Thoracic aorta (tissue), 2 donors: ENCODE data around the gene NAXD. TPM values are rescaled to one million over a fixed set of nuclear protein-coding genes. Genes with fewer than 3 reads are reported as not detected.

Experiments used
- ATAC-seq: fragments of 150-250 bp; one replicate; pipeline ENCODE4 v1.8.0; 2017; ENCODE audit warnings: low read depth; ENCODE audit not compliant: insufficient number of reproducible peaks, low FRiP score
- DNase-seq: peaks from one replicate; pipeline ENCODE4 v3.0.0-alpha.2; 2020; ENCODE audit warnings: low spot score
- H3K27ac ChIP-seq, 2 donors: fragments of 200-600 bp; sonication (generic); 1 replicate in 1 of 2; 2 replicates in 1 of 2; pipeline ENCODE4 v1.5.1; 2016; ENCODE audit warnings: mild to moderate bottlenecking in 2 of 2, moderate library complexity in 2 of 2
- H3K27me3 ChIP-seq: fragments of 200-600 bp; sonication (generic); replicated peaks from 2 replicates; pipeline ENCODE4 v1.6.0; 2016; ENCODE audit warnings: mild to moderate bottlenecking; ENCODE audit not compliant: insufficient read depth
- H3K36me3 ChIP-seq: fragments of 200-600 bp; sonication (generic); one replicate; pipeline ENCODE4 v1.5.1; 2016
- H3K4me1 ChIP-seq, 2 donors: fragments of 200-600 bp; sonication (generic); 1 replicate in 1 of 2; 2 replicates in 1 of 2; pipeline versions ENCODE4 v1.5.1 to v1.6.0; 2016; ENCODE audit warnings: low read depth in 2 of 2, mild to moderate bottlenecking in 1 of 2; ENCODE audit not compliant: control insufficient read depth in 1 of 2
- H3K4me3 ChIP-seq: fragments of 200-600 bp; sonication (generic); 2 replicates; pipeline ENCODE4 v1.5.1; 2016; ENCODE audit warnings: mild to moderate bottlenecking
- H3K9me3 ChIP-seq: fragments of 200-600 bp; sonication (generic); 2 replicates; pipeline ENCODE4 v1.5.1; 2016
- total RNA-seq, 2 donors: library from RNA; depleted of rRNA; stranded (reverse); fragments of >200 nt; gene quantifications; one replicate each; pipeline versions ENCODE4 v1.1.0 to v1.2.3, GENCODE V29; 2016
- TF ChIP-seq, protein P1 (sequence below): fragments of 200-600 bp; sonication (generic); IDR thresholded peaks from one replicate; pipeline ENCODE4 v1.5.1; 2019; ENCODE audit warnings: antibody characterized with exemption

NAXD gene
- total RNA-seq, 2 donors from 2014 or later, result 24.9 to 31.4 TPM

DNA sequence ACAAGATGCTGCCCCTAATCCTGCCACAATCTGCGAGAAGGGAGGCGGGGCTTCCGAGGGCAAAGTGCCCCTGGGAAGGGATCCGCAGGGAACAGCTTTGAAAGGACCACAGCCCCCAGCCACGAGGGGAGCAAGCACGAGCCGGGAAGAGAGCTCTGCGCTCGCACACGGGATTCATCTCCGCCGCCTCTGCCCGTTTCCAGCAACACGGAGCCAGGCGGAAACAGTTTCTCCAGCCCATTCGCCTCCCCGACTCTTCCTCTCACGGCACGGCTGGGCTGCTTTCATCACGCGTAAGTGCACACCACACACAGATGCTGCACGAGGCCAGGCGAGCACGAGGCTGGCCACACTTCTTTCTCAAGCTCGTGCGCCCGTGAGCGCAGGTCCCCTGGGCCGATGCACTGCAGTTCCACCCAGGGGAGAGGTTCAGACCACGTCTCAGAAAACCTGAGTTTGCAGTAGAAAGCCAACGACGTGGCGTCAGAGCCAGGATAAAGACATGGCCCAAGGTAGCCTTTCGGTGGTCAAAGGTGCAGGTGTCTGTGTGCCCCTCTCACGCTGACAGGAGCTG lies 33.6 kb downstream of the NAXD start:
- Histone ChIP-seq H3K27ac (no peak overlapping the region), H3K9me3 (no peaks in the 10 kb centered on the region), H3K4me1 (peaks cover 0 to 10% of the 10 kb centered on the region in 2 donors), H3K4me3 (no peak overlapping the region), H3K36me3 (peaks cover 17% of the 10 kb centered on the region), H3K27me3 (no peaks in the 10 kb centered on the region)
- no peak for ATAC-seq
- TF ChIP-seq, protein P1, sequence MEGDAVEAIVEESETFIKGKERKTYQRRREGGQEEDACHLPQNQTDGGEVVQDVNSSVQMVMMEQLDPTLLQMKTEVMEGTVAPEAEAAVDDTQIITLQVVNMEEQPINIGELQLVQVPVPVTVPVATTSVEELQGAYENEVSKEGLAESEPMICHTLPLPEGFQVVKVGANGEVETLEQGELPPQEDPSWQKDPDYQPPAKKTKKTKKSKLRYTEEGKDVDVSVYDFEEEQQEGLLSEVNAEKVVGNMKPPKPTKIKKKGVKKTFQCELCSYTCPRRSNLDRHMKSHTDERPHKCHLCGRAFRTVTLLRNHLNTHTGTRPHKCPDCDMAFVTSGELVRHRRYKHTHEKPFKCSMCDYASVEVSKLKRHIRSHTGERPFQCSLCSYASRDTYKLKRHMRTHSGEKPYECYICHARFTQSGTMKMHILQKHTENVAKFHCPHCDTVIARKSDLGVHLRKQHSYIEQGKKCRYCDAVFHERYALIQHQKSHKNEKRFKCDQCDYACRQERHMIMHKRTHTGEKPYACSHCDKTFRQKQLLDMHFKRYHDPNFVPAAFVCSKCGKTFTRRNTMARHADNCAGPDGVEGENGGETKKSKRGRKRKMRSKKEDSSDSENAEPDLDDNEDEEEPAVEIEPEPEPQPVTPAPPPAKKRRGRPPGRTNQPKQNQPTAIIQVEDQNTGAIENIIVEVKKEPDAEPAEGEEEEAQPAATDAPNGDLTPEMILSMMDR, result no peak
- no peak for DNase-seq

DNA sequence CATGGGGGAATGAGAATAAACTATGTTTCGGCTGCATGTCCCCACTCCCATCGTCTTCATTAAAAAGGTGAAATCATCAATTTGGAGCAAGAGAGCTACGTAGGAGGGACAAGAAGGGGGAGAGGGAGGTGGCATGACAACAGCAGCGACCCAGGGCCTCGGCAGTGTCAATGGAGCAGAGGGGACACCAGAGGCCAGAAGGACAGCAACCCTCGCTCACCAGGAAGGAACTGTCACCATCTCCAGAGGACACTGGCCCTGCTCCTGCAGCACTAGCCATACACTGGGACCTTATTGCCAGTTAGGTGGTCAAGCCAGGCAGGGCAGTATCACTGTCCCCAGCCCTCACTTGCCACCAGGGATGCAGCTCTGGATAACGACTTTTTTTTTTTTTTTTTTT lies 34.2 kb downstream of the NAXD start:
- no peak overlapping the region for H3K4me3 ChIP-seq
- DNase-seq (no peak), ATAC-seq (no peak)
- no peak overlapping the region for H3K27ac ChIP-seq
- H3K36me3 ChIP-seq, result peaks cover 17% of the 10 kb centered on the region
- TF ChIP-seq, protein P1, result no peak
- H3K27me3 ChIP-seq, result no peaks in the 10 kb centered on the region
- H3K4me1 ChIP-seq, result peaks cover 0 to 8% of the 10 kb centered on the region in 2 donors
- no peaks in the 10 kb centered on the region for H3K9me3 ChIP-seq

DNA sequence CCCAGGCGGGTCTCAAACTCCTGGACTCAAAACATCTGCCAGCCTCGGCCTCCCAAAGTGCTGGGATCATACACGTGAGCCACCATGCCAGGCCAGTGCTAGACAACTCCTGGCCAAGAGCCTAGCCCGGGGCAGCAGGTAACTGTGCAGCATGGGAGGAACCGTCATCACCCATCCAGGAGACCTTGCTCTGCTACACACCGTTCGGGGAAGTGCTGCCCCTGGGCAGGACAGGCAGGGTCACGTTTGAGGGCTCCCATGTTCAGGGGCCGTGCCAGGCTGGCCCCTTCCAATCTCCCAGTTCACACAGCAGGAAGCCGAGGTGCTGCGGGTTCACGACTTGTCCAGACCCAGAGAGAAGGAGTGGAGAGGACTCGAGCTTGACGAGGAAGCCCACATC lies 35.1 kb downstream of the NAXD start:
- no peak for DNase-seq
- Histone ChIP-seq H3K4me3 (no peak overlapping the region), H3K27me3 (no peaks in the 10 kb centered on the region), H3K4me1 (no peaks in the 10 kb centered on the region), H3K36me3 (peaks cover 17% of the 10 kb centered on the region), H3K9me3 (no peaks in the 10 kb centered on the region), H3K27ac (no peak overlapping the region)
- TF ChIP-seq, protein P1, result no peak
- ATAC-seq, result no peak

DNA sequence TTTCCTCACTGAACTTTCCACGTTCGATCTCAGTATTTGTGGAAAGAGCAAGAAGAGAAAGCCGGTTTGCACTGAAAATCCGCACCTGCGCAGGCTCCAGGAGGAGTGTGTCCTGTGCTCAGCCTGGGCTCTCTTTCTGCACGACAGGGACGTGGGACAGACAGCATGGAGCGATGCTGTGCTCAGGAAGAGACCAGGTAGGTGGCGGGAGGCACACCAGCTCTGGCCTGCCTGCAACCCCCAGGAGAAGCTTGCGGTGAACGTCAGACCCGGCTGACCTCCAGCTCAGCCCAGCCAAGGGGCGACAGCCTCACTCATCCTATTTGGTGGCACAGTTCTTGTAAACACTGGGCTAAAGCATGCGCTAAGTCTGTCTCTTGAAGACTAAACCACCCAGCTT lies 35.9 kb downstream of the NAXD start:
- Histone ChIP-seq H3K36me3 (peaks cover 17% of the 10 kb centered on the region), H3K27me3 (no peaks in the 10 kb centered on the region), H3K9me3 (no peaks in the 10 kb centered on the region), H3K4me3 (no peak overlapping the region), H3K4me1 (no peaks in the 10 kb centered on the region), H3K27ac (no peak overlapping the region)
- no peak for ATAC-seq
- no peak for DNase-seq
- TF ChIP-seq, protein P1, result no peak

DNA sequence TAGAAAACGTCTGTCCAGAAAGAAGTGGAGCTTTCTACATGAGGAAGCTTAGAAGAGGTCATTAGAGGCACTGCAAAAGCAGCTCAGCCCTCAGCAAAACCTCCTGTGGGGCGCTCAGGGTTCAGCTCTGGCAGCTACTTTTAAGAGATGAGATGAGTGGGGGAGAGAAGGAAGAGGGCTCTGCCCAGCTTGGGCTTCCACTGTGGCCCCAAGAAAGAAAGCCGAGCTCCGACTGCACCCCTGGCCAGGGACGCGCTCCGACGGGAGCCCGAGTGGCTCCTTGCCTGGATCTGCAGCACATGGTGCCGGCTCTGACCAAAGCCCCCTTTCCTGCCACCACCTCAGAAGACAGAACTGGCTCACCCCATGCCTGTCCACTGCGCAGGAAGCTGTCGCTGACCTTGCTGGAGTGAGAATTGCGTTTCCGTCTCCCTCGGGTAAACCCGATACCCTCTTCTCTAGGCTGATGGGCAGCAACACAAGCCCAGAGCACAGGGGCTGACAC lies 36.4 kb downstream of the NAXD start:
- DNase-seq, result no peak
- Histone ChIP-seq H3K36me3 (peaks cover 17% of the 10 kb centered on the region), H3K4me3 (no peak overlapping the region), H3K9me3 (no peaks in the 10 kb centered on the region), H3K27me3 (no peaks in the 10 kb centered on the region), H3K4me1 (no peaks in the 10 kb centered on the region), H3K27ac (no peak overlapping the region)
- TF ChIP-seq, protein P1, result no peak
- no peak for ATAC-seq
